Endothelial cell of umbilical vein (primary cell): ENCODE measurements around the gene FOLR2. TPM values are rescaled to one million over a fixed set of nuclear protein-coding genes. Genes with fewer than 3 reads are reported as not detected.
"Not testable (repeated sequence)": the region's sequence is repeated elsewhere in the genome, so short reads cannot be mapped to it uniquely, and the experiment has no call there.

ENCODE experiments used
- BruUV-seq: library from RNA; stranded (reverse); fragments of 400-500 nt; replicated peaks from 2 replicates; lab custom pipeline; 2021; lab: Mats Ljungman, UMichigan
- CTCF ChIA-PET: fragments of 300-600, 350-600 bp; sonication (Branson Sonifier 250); formaldehyde crosslinking; loops from one replicate; lab custom pipeline; 2021; ENCODE audit warnings: antibody characterized with exemption, inconsistent platforms; lab: Charles Lee
- POLR2A ChIA-PET: fragments of 300-600, 350-600 bp; sonication (Branson Sonifier 250); formaldehyde crosslinking; loops from one replicate; lab custom pipeline; 2021; ENCODE audit warnings: antibody characterized with exemption, inconsistent platforms; lab: Charles Lee
- DNase-seq: peaks from one replicate; pipeline ENCODE4 v3.0.0-alpha.2; 2011; ENCODE audit warnings: low read depth, low spot score
- FAIRE-seq: peaks from 2 replicates; lab custom pipeline; 2011; peaks lifted over from hg19 to GRCh38; lab: Jason Lieb, UNC
- H2AFZ ChIP-seq: 2 replicates; pipeline ENCODE4 v1.6.0; 2012; ENCODE audit warnings: low read depth, low read length, control low read depth, inconsistent platforms
- H3K27ac ChIP-seq: 2 replicates; pipeline ENCODE4 v1.5.1; 2011; ENCODE audit warnings: low read depth, mild to moderate bottlenecking, control low read depth, low read length, moderate library complexity; ENCODE audit not compliant: insufficient read depth
- H3K27me3 ChIP-seq, 2 experiments: 2 replicates each; pipeline versions ENCODE4 v1.6.0 to v1.6.1; 2011; ENCODE audit warnings: low read length in 2 of 2, mixed read lengths in 1 of 2; ENCODE audit not compliant: control insufficient read depth in 2 of 2, insufficient read depth in 2 of 2
- H3K36me3 ChIP-seq, 2 experiments: 2 replicates in 1 of 2; 3 replicates in 1 of 2; pipeline ENCODE4 v1.5.1; 2011; ENCODE audit warnings: low read length in 2 of 2, mild to moderate bottlenecking in 1 of 2, moderate library complexity in 1 of 2; ENCODE audit not compliant: control insufficient read depth in 2 of 2, insufficient read depth in 2 of 2; ENCODE audit errors: extremely low read depth in 1 of 2
- H3K4me1 ChIP-seq: 3 replicates; pipeline ENCODE4 v1.5.1; 2011; ENCODE audit warnings: mild to moderate bottlenecking, low read length; ENCODE audit not compliant: control insufficient read depth, insufficient read depth; ENCODE audit errors: extremely low read depth
- H3K4me2 ChIP-seq: 2 replicates; pipeline ENCODE4 v1.6.1; 2011; ENCODE audit warnings: low read length, control low read depth, mixed read lengths; ENCODE audit not compliant: insufficient read depth
- H3K4me3 ChIP-seq, 3 experiments: fragments of 200-600 bp in 1 of 3; sonication (generic), shearing (Covaris generic) in 1 of 3; replicated peaks in 1 of 3; 2 replicates each; pipeline ENCODE4 v1.5.1; 2011 to 2016; ENCODE audit warnings: control low read depth in 3 of 3, low read length in 3 of 3, mild to moderate bottlenecking in 2 of 3, inconsistent platforms in 1 of 3, low read depth in 1 of 3, moderate library complexity in 1 of 3; ENCODE audit not compliant: insufficient read depth in 1 of 3
- H3K79me2 ChIP-seq: 2 replicates; pipeline ENCODE4 v1.6.0; 2012; ENCODE audit warnings: low read length, inconsistent platforms; ENCODE audit not compliant: control insufficient read depth, insufficient read depth
- H3K9ac ChIP-seq: replicated peaks from 2 replicates; pipeline ENCODE3; 2011; ENCODE audit warnings: low read length, control low read depth; ENCODE audit not compliant: insufficient read depth; ENCODE audit errors: extremely low read depth
- H3K9me1 ChIP-seq: replicated peaks from 3 replicates; pipeline ENCODE4 v1.6.0; 2011; ENCODE audit warnings: mild to moderate bottlenecking, low read length; ENCODE audit not compliant: control insufficient read depth, insufficient read depth; ENCODE audit errors: extremely low read depth
- H3K9me3 ChIP-seq: replicated peaks from 2 replicates; pipeline ENCODE4 v1.5.1; 2012; ENCODE audit warnings: low read length, inconsistent platforms; ENCODE audit not compliant: control insufficient read depth, insufficient read depth
- H4K20me1 ChIP-seq: replicated peaks from 2 replicates; pipeline ENCODE3; 2011; ENCODE audit warnings: mild to moderate bottlenecking, low read length; ENCODE audit not compliant: control insufficient read depth, insufficient read depth; ENCODE audit errors: extremely low read depth
- CTCF ChIP-seq, 2 donors: IDR thresholded peaks; 1 replicate in 1 of 2; 2 replicates in 1 of 2; pipeline ENCODE4 v1.5.1; 2011; ENCODE audit warnings: low read length in 2 of 2, mild to moderate bottlenecking in 2 of 2, moderate library complexity in 2 of 2, control low read depth in 1 of 2, inconsistent platforms in 1 of 2, low read depth in 1 of 2; ENCODE audit not compliant: insufficient read depth in 1 of 2; ENCODE audit errors: extremely low read depth in 1 of 2
- EZH2 ChIP-seq: IDR thresholded peaks from 2 replicates; pipeline ENCODE4 v1.6.1; 2012; ENCODE audit warnings: borderline replicate concordance, low read depth, mild to moderate bottlenecking, moderate library complexity, low read length, inconsistent platforms; ENCODE audit not compliant: severe bottlenecking
- FOS ChIP-seq: IDR thresholded peaks from 2 replicates; pipeline ENCODE4 v1.6.1; 2011; ENCODE audit warnings: mild to moderate bottlenecking, low read length, moderate library complexity, borderline replicate concordance; ENCODE audit not compliant: insufficient read depth
- GATA2 ChIP-seq: IDR thresholded peaks from 2 replicates; pipeline ENCODE4 v1.7.0; 2011; ENCODE audit warnings: low read depth, mild to moderate bottlenecking, moderate library complexity, mixed read lengths, low read length; ENCODE audit not compliant: insufficient read length, insufficient read depth
- JUN ChIP-seq: IDR thresholded peaks from 2 replicates; pipeline ENCODE4 v1.6.1; 2011; ENCODE audit warnings: borderline replicate concordance, low read depth; ENCODE audit not compliant: insufficient read length, insufficient read depth
- MYC ChIP-seq: IDR thresholded peaks from one replicate; pipeline ENCODE4 v1.6.1; 2011; ENCODE audit warnings: mild to moderate bottlenecking, low read depth, low read length
- POLR2A ChIP-seq: IDR thresholded peaks from 2 replicates; pipeline ENCODE4 v1.6.1; 2012; ENCODE audit warnings: low read depth, mild to moderate bottlenecking, control low read depth, low read length
- POLR2AphosphoS5 ChIP-seq: IDR thresholded peaks from 2 replicates; pipeline ENCODE4 v1.6.1; 2012; ENCODE audit warnings: low read depth, mild to moderate bottlenecking, control low read depth, low read length, moderate library complexity; ENCODE audit not compliant: insufficient read depth
- dilution Hi-C: fragments of 300-500 bp; cut with MboI; formaldehyde crosslinking; loops from one replicate; pipeline ENCODE4 v1.15.0; 2019; ENCODE audit warnings: low sequenced_read_pairs; ENCODE audit not compliant: extremely low pct_ligation_motif_present
- intact Hi-C: fragments of 100-400 bp; cut with micrococcal nuclease; formaldehyde crosslinking; loops from one replicate; pipeline ENCODE4 v1.10.0; 2022
- polyA plus RNA-seq, 4 experiments: library from polyadenylated mRNA; depleted of rRNA in 3 of 4; stranded (reverse) in 3 of 4; unstranded in 1 of 4; fragments of >200 nt; gene quantifications; 2 replicates each; pipeline versions ENCODE4 v1.2.1 to v1.2.3, GENCODE V29; 2011 to 2012; ENCODE audit warnings: missing spikeins in 1 of 4
- total RNA-seq: library from RNA; stranded (reverse); gene quantifications from 2 replicates; pipeline ENCODE4 v1.2.3, GENCODE V29; 2021
- TF ChIP-seq, protein P1 (sequence below): IDR thresholded peaks from 2 replicates; pipeline ENCODE4 v1.6.1; 2011; ENCODE audit not compliant: insufficient read depth, insufficient read length

Gene FOLR2
- total and polyA plus RNA-seq, 2 donors (not counting 3 experiments of a cell fraction or from before 2014, with no cell fraction given) = not detected

GRCh38 chr11:72179804-72180396, 36.7 kb upstream of the FOLR2 start:
- no peak overlapping the region for H3K9ac ChIP-seq
- no peaks in the 10 kb centered on the region for H3K79me2 ChIP-seq
- no peak overlapping the region for H3K4me3 ChIP-seq
- dilution Hi-C loops = no loop called here
- no peaks in the 10 kb centered on the region for H3K9me3 ChIP-seq
- H3K4me1 ChIP-seq = no peaks in the 10 kb centered on the region
- no TSS peak for BruUV-seq
- H3K4me2 ChIP-seq = no peak overlapping the region
- H3K9me1 ChIP-seq = no peaks in the 10 kb centered on the region
- no peak overlapping the region for H2AFZ ChIP-seq
- no peaks in the 10 kb centered on the region for H4K20me1 ChIP-seq
- H3K27ac ChIP-seq = no peak overlapping the region
- POLR2A ChIA-PET = no interaction called here
- H3K27me3 ChIP-seq = peaks cover 11% of the 10 kb centered on the region in 2 experiments
- FAIRE-seq (no peak), DNase-seq (no peak)
- no peak for TF ChIP-seq CTCF (IDR thresholded peaks at IDR 0.05; ENCODE audit: extremely low read depth in 1 of 2, insufficient read depth in 1 of 2, low read depth in 1 of 2, low read length in 2 of 2)
- no peak for TF ChIP-seq POLR2AphosphoS5
- TF ChIP-seq JUN = no peak
- TF ChIP-seq EZH2 = no peak
- TF ChIP-seq GATA2 = no peak
- TF ChIP-seq, protein P1, sequence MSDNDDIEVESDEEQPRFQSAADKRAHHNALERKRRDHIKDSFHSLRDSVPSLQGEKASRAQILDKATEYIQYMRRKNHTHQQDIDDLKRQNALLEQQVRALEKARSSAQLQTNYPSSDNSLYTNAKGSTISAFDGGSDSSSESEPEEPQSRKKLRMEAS = no peak
- no peak for TF ChIP-seq MYC
- TF ChIP-seq POLR2A = no peak
- TF ChIP-seq FOS = no peak
- intact Hi-C loops = no loop called here
- CTCF ChIA-PET = interaction anchor here (0.5 to 2.4 kb wide), 3 partner anchors 79 to 251 kb away, joined by 3 to 14 read pairs (median 3); no protein-coding TSS in a partner anchor
- no peaks in the 10 kb centered on the region for H3K36me3 ChIP-seq

- POLR2A ChIA-PET, H3K4me1 ChIP-seq, H3K27ac ChIP-seq, H3K9me1 ChIP-seq, H3K36me3 ChIP-seq, H3K9me3 ChIP-seq, FAIRE-seq, H3K9ac ChIP-seq, H3K79me2 ChIP-seq, DNase-seq, BruUV-seq, dilution Hi-C loops, H4K20me1 ChIP-seq, H3K4me3 ChIP-seq, H3K4me2 ChIP-seq, H2AFZ ChIP-seq: not testable (repeated sequence)
- peaks cover 11% of the 10 kb centered on the region in 2 experiments for H3K27me3 ChIP-seq
- intact Hi-C loops = loop anchor here (1.0 kb wide), 1 partner anchor 38 kb away; no protein-coding TSS in a partner anchor
- CTCF ChIA-PET = interaction anchor here (0.5 to 2.4 kb wide), 4 partner anchors 38 to 250 kb away, joined by 3 to 17 read pairs (median 8); no protein-coding TSS in a partner anchor
Observed at GRCh38 chr11:72180892-72181552, 35.6 kb upstream of the FOLR2 start.
